CD4-positive, alpha-beta T cell treated with Interleukin-15 for 4 hours (primary cell): Measurements from ENCODE around the gene CRADD.
A peak's percentile ranks its signal among the peaks of the same experiment; 100 is the strongest.
"Not testable (repeated sequence)": the region's sequence is repeated elsewhere in the genome, so short reads cannot be mapped to it uniquely, and the experiment has no call there.

Experiments used
- DNase-seq: peaks from one replicate; pipeline ENCODE4 v3.0.0-alpha.2; 2020; ENCODE audit warnings: low spot score

Gene CRADD

GRCh38 chr12:93784339-93785086, 107.3 kb downstream of the CRADD start:
- peak; percentile 17 for DNase-seq

GRCh38 chr12:93785249-93786010, 108.3 kb downstream of the CRADD start:
- DNase-seq, result peak; percentile 58

- DNase-seq, result no peak
Observed at GRCh38 chr12:93786656-93787397, 109.7 kb downstream of the CRADD start.

DNA sequence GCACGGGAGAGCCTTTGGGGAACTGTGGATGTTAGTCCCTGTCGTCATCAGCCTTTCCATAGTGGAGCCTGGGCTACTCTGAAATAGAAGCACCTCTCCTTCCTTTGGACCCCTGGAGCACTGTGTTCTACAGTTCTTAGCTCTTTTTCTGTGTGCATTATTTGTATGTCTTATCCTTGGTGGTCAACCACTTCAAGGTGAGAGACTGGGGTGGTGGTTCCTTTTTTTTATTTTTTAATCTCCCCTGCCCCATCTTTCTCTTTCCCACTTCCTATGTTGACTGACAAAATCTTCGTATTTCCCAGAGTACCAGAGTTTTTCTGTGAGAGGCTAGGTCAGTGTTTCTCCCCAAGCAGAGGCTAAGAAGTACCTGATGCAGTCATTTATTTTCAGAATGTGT, 111.7 kb downstream of the CRADD start:
- no peak for DNase-seq

- no peak for DNase-seq
Observed at GRCh38 chr12:93789767-93790166, 112.6 kb downstream of the CRADD start.

DNA sequence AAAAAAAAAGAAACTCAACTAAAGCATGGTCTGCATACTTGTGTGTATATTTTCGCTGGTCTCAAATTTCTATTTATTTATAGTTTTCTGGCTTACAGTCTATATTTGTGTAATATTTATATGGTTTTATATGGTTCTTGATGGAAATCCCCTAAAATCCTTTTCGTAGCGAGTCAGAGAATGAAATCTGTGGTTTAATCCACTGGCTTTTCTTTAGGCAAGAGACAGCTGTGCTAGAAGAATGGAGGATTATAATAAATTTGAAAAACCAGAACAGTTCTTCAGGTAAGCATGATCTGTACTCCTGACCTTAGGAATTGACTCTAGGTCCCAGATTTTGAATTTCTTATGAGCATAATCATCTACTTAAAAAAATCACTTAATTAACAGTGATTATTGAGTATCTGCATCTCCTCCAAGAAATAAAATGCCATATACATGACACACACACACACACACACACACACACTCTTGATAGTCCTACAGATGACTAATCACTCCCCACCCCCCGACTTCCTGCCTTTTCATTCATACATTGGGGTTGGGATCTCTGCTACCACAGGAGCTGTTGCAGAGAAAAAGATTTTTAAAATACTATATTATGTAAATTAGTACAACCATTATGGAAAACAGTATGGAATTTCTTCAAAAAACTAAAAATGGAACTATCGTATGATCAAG, 113.4 kb downstream of the CRADD start:
- peak; percentile 31 for DNase-seq

DNA sequence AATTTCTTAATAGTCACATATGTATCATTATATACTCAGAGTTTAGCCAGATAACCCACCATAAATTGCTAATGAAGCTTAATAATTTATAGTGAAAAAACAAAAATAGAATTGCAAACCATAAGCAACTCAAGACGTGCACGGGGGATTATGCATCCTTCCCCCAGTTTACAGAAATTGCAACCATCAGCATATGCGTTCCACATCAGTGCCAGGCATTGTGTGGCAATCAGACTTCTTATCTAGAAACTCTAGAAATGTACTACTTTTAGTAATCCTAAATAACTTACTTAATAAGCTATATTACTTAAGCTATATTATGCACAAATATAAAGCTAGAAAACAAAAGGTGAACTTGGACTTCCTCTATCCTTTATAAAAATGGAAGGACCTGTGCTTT, 115.8 kb downstream of the CRADD start:
- DNase-seq, result no peak

DNA sequence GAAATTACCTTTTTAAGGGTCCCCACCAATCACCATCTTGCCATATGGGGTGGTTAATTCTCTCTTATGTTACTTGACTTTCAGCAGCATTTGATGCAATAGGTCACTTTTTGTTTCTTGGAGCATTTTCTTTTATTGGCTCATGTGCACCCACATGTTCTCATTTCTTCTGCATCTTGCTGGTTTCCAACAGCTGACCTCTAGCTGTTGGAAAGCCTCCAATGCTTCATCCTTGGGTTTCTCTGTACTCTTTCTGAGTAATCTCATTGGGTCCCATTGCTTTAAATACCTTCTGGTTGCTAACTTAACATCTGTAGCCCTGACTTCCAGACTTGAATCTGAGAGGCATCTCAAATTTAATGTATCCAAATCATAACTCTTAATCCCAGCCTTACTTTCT, 116.8 kb downstream of the CRADD start:
- DNase-seq, result no peak

GRCh38 chr12:93794738-93795137, 117.6 kb downstream of the CRADD start:
- no peak for DNase-seq

GRCh38 chr12:93795352-93795751, 118.2 kb downstream of the CRADD start:
- no peak for DNase-seq

DNA sequence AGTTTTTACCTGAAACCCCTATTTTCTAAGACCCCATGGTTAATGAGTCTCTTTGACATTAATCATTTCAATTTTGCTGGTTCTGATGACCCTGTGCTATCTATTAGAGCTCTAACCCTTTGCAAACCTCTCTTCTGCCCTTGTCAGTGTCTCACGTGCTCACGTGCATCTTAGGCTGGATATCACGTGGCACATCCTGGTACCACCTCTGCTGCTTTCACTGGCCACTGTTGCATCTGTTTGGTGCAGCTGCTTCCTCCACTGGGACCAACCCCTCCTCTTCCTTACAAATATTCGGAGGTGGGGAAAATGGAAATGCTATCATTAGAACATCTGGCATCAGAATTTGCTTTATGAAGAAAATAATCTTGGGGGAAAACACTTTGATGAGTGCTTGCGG, 119.6 kb downstream of the CRADD start:
- DNase-seq, result no peak

GRCh38 chr12:93798279-93799151, 121.3 kb downstream of the CRADD start:
- DNase-seq, result no peak

- DNase-seq, result not testable (repeated sequence)
Observed at GRCh38 chr12:93801666-93802065, 124.5 kb downstream of the CRADD start.

- no peak for DNase-seq
Observed at GRCh38 chr12:93802293-93802692, 125.1 kb downstream of the CRADD start.

DNA sequence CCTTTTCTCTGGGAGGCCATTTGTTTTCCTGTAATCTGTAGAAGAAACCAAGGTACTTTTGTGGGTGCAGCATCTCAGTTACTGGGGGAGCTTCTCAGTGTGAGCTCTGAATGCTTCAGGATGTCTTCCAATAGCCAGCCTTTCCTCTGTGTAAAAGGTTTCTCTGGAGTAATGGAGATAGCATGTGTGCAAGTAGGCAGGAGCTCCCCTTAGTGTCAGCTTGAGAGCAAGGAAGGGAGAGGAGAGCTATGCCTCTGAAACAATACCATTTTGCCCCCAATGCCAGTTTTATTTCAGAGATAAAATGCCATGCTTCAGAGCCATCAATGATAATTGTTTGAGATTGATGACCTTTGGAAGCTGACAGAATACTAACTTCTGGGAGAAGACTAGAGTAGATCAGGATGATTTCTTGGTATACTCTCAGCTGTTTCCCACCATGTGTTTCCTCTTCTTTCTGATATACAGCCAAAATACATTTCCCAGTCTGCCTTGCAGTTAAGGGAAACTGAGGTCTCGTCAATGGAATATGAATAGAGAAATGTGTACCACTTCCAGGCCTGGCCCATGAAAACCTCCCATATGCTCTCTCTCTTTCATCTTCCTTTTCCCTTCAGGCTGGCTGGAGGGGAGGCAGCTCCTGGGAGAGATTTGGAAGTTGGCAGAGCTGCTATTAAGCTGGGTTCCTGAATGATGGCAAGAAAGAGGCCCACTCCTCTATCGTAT, 125.7 kb downstream of the CRADD start:
- DNase-seq, result no peak

GRCh38 chr12:93803424-93803807, 126.2 kb downstream of the CRADD start:
- DNase-seq, result no peak

- no peak for DNase-seq
Observed at GRCh38 chr12:93804392-93805179, 127.4 kb downstream of the CRADD start.

DNA sequence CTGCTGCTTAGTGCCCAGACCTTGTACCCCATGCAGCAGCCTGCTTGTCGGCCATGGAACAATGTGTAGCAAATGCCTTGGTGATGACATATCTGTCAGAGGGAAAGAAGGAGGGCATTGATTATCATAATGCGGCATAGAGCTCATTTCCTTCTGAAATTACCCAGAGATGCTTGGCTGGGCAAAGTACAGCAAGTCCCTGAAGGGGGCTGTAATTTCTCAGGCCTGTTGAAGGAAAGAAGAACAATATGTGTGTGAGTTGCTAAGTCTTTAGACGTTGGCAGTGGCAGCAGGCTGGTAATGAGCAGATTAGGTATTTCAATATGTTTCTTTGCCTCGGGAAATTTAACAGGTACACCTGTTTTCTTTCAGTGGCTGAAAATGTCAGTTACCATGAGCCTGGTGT, 128.6 kb downstream of the CRADD start:
- no peak for DNase-seq

DNA sequence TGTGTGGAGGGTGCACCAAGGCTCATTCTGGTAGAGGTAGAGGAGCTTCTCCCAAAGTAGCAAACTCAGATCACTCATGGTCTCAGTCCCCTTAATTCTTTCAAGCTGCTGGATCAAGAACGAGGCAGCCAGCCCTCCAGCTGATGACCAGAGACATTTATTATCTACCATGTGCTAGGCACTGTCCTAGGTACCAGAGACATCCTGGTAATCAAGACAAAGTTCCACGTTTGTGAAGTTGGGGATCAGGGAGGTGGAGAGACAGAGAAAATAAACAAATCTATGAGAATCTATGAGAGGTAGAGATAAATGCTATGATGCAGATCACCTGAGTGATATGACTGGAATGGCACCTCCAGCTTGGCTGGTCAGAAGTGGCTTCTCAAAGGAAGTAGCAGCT, 130.2 kb downstream of the CRADD start:
- DNase-seq, result no peak
